GM18861 (cell line): Measurements from ENCODE around the gene HIC2.
A peak's percentile ranks its signal among the peaks of the same experiment; 100 is the strongest.
"Not testable (repeated sequence)": the region's sequence is repeated elsewhere in the genome, so short reads cannot be mapped to it uniquely, and the experiment has no call there.

Experiments
- ATAC-seq: cut with Tn5 transposase; IDR thresholded peaks from one replicate; pipeline ENCODE4 v1.9.1; 2021; ENCODE audit not compliant: unreplicated experiment

HIC2 gene

GRCh38 chr22:21417227-21417746, at the start of gene HIC2:
Gene HIC2 (plus strand): TSS chr22:21417371. CDS start chr22:21442832, 25,461 bp downstream.
- peak; percentile 56 for ATAC-seq

GRCh38 chr22:21368603-21369310, 48.4 kb upstream of the HIC2 start:
- not testable (repeated sequence) for ATAC-seq

- ATAC-seq: not testable (repeated sequence)
Measured at GRCh38 chr22:21375880-21376279, 41.3 kb upstream of the HIC2 start.

- peak; percentile 60 for ATAC-seq
Measured at GRCh38 chr22:21383701-21384467, 33.3 kb upstream of the HIC2 start, which contains the start of gene RIMBP3B. Gene RIMBP3B (plus strand): TSS chr22:21383751. CDS start chr22:21383859, 108 bp downstream.

GRCh38 chr22:21384468-21385357, 32.5 kb upstream of the HIC2 start:
- ATAC-seq: peak; percentile 25

GRCh38 chr22:21389480-21389879, 27.7 kb upstream of the HIC2 start:
- ATAC-seq: not testable (repeated sequence)

GRCh38 chr22:21390013-21390412, 27.2 kb upstream of the HIC2 start:
- ATAC-seq: not testable (repeated sequence)

GRCh38 chr22:21394613-21395012, 22.6 kb upstream of the HIC2 start:
- ATAC-seq: not testable (repeated sequence)

- ATAC-seq: not testable (repeated sequence)
Measured at GRCh38 chr22:21401197-21401969, 15.8 kb upstream of the HIC2 start.

GRCh38 chr22:21402763-21403314, 14.3 kb upstream of the HIC2 start:
- not testable (repeated sequence) for ATAC-seq

- not testable (repeated sequence) for ATAC-seq
Measured at GRCh38 chr22:21407139-21407538, 10.0 kb upstream of the HIC2 start.

GRCh38 chr22:21407792-21408191, 9.4 kb upstream of the HIC2 start:
- ATAC-seq: not testable (repeated sequence)

GRCh38 chr22:21416375-21416774, 796 bp upstream of the HIC2 start:
- ATAC-seq: not testable (repeated sequence)

- ATAC-seq: not testable (repeated sequence)
Measured at GRCh38 chr22:21417853-21418252, 682 bp downstream of the HIC2 start.

- ATAC-seq: not testable (repeated sequence)
Measured at GRCh38 chr22:21418974-21419638, 1.9 kb downstream of the HIC2 start.

GRCh38 chr22:21420180-21420763, 3.1 kb downstream of the HIC2 start:
- ATAC-seq: not testable (repeated sequence)

- not testable (repeated sequence) for ATAC-seq
Measured at GRCh38 chr22:21424084-21424709, 7.0 kb downstream of the HIC2 start.
